ENCODE data around the gene CAPN2. TPM values are rescaled to one million over a fixed set of nuclear protein-coding genes. Genes with fewer than 3 reads are reported as not detected.

Gene CAPN2
- total RNA-seq, 1 donor from 2014 or later: 72.6 TPM

DNA sequence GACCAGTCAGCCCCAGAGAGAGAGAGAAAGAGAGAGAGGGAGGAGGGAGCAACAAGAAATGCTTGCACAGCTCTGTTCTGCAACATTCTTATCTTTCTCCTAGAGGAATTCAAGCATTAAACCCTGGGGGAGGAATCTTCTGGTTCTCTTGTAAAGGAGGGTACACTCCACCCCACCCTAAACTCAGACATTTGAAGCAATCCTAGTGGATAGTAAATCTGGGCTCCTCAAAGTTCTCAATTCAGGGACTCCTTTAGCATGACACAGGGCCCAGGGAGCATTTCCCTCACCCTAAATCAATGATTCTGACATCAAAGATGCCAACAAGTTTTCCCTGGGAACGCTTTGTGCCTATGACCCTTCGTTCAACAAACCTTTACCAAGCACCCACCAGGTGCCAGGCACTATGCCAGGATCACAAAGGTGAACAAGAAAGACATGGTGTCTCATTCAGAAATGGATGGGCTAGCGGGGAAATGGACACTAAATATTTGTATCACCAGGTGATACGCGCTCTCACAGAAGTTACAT lies 11.9 kb upstream of the CAPN2 start:
- ATAC-seq (ENCODE audit: poor library complexity) (no peak), DNase-seq (no peak)
- intact Hi-C loops (cut with DNase I): no loop called here

DNA sequence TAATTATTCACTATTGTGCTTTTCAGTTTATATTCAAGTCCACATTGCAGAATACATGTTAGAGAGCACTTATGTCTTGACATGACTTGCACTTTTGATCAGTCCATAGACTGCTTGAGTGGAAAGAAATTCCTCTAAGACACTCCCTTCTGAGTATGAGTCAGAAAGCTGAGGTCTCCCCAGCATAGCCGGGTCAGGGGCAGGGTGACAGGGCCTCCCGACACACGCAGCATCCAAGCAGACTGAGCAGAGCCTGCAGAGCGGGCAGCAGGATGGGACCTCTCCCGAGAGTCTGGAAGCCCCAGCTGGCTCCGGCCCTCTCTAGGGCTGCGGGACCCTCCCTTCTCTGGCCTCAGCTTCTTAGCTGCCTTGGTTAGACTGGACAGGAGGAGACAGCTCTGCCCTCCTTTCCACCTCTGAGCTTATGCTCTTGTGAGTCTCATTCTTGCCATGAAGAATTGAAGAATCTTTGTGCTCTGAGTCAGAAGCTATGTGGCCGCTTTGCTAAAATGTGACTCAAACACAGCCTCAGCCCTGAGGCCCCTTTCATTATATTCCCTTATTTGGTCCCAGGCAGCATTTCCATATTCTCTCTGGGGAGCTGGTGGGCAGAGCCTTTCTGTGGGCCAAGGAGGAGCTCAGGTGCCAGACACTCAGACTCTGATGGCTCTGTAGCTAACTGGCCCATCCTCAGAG lies 11.2 kb upstream of the CAPN2 start:
- intact Hi-C loops (cut with DNase I): no loop called here
- ATAC-seq (ENCODE audit: poor library complexity): no peak
- DNase-seq: no peak

DNA sequence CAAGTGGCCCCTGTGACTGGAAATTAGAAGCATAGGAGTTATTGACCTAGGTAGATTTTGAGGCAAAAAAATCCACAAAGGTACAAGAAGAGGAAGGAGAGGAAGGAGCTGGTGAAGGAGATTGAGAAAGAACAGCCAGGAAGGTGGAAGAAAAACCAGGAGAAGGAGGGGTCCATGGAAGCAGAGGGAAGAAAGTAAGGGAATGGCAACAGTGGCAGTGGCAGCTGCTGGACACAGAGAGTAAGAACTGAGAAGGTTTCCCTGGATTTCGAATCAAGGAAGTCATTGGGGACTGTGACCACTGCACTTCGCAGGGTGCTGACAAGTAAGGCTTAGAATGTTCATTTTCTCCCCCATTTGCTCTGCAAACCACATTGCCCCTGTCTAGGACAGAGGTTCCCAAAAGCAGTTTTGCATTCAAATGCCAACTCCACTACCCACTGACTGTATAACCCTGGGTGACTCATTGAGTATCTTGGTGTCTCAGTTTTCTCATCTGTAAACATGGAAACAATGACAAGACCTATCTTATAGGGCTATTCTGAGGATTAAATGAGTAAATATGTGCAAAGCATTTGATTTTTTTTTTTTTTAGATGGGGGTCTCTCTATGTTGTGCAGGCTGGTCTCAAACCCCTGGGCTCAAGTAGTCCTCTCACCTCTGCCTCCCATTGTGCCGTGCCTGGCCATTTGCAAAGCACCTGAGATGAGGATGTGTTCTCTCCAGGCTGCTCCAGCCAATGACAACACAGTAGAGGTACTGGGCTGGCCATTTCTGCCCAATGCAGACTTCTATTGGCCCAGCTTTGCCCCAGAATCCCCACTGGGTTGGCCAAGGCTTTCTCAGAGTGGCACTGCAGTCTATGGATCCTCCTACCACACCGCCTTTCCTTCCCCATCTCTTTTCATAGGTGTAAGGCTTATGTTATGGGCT lies 9.3 kb upstream of the CAPN2 start:
- intact Hi-C loops (cut with DNase I): no loop called here
- ATAC-seq (ENCODE audit: poor library complexity) (no peak), DNase-seq (no peak)

DNA sequence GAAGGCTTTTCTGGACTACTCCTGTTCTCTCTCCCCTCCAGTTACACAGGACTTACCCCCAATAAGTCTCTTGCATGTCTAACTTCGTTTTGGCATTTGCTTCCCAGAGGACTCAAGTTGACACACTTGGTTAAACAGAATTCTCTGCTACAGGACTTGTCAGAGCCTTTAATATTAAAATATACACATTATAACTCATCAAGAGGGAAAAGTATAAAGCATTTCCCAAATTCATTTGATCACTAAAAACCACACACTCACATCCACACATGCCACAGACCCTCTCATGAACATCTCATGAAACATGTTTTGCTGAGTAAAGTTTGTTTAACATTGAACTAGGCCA lies 8.7 kb upstream of the CAPN2 start:
- ATAC-seq (ENCODE audit: poor library complexity) (no peak), DNase-seq (no peak)
- intact Hi-C loops (cut with DNase I): no loop called here

DNA sequence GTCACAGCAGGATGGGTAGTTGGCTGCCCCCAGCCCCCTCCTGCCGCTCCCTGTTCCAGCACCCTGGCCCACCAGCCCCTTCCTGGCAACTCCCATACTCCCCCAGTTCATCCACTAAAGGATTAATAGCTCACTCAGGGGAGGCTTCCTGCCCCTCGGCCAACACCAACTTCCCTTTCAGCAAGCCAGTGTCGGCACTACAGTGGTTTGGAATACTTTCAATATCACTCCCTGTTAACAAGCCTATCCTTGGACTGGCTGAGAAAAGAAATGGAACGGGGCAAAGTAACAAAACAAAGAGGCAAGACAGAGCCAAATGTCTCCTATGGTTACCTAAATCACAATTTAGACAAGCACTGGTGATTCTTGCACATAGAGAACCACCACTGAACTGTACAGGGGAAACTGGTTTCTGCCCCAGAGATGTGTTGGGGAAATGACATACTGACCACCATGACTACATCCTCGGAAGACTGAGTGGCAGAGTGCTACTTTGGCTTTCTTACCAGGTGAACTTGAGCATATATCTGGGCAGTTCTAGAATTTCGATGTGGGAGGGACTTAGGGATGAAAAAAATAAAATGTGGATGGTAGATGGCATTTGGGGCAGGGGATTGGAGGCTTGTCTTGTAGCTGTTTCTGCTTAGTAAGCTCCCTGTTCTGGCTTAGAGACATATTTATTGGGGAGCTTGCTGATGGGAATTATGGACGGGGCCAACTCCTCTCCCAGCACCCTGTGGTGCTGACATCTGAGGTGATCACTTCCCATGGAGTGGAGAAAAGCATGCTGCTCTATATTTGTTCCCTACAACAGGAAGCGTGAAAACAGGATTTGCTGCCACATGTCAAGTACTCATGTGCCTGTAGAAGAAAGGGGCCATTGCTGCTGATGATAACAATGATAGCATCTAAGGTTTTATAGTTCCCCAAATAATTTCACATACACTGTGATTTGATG lies 7.1 kb upstream of the CAPN2 start:
- DNase-seq: no peak
- intact Hi-C loops (cut with DNase I): no loop called here
- ATAC-seq (ENCODE audit: poor library complexity): peak; percentile 71

DNA sequence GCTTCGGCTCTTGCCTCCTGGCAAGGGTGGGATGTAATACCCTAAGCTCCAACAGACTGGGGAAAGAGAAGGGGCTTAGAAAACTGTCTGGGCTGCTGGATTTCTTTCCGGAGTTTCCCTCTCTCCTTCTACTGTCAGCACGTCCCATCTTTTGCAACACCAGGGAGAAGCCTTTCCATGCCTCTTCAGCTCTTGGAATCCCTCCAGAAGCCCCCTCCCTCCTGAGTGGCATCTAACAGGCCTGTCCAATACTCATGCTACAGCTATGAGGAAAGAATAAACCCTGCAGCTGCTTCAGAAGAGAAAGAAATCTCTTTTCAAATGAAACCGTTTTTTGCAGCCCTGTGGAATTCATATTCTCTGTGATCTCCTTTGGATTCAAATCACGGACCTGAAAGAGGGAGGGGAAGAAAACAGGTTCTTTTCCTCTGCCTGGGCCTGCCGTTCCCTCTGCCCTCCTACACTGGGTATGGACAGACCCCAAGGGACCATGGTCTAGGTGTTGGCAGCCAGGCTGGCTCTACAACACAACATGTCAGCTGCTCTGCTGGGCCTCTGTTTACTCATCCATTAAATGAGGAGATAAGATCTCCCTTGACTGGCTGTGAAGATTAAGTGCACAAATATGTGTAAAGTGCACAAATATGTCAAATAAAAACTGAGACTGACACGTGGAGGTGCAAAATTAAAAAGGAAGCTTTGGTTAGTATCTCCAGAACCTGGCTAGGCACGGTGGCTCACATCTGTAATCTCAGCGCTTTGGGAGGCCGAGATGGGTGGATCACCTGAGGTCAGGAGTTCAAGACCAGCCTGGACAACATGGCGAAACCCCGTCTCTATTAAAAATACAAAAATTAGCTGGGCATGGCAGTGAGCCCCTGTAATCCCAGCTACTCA lies 6.0 kb upstream of the CAPN2 start:
- intact Hi-C loops (cut with DNase I): no loop called here
- no peak for DNase-seq
- no peak for ATAC-seq (ENCODE audit: poor library complexity)

DNA sequence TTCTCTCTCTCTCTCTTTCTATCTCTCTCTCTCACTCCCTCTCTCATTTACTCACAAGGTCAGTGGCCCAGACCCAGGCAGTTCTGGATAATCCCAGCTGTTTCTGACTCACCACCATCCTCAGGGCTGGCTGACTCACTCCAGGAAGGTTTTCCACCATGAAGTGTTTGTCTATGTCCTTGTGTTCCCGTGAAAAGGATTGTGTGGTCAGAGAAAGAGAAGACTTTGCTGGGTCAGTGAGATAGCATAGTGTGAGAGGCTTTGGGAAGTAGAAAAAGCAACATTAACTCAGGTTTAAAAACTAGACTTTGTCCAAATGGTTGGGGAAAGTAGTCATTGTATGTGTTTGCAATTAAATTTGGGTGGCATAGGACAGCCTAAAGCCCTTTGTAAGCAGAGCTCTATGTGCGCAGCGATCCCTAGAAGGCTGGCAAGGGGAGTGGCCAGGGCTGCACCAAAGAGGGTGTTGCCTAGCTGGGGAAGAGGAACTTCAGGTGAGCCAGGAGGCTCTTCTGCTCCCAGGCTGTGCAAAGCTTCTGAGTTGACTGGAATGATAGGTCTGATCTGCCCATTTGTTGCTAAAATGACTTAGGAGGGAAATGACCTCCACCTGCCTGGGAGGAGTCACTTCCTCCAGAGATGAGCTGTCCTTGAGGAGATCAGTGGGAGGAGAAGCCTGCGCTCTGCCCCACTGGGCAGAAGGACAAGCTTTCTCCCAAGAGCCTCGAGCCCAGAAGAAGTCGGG lies 4.9 kb upstream of the CAPN2 start:
- intact Hi-C loops (cut with DNase I): no loop called here
- peak; percentile 70 for ATAC-seq (ENCODE audit: poor library complexity)
- peak; percentile 63 for DNase-seq

DNA sequence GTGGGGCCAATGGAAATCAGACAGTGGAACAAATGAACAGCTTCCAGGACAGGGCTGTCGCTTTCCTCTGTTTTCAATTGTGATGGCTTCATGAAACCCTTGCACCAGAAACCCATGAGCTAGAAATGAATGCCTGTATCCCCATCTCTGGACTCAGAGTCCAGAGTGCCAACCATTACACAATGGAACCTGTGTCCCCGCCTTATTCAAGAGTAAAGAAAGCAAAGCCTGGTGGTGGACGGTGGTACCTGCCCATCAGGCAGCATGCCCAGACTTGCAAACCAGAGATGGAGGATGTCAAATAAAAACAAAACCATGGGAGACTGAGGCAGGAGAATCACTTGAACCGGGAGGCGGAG lies 4.4 kb upstream of the CAPN2 start:
- DNase-seq (no peak), ATAC-seq (ENCODE audit: poor library complexity) (no peak)
- intact Hi-C loops (cut with DNase I): no loop called here

DNA sequence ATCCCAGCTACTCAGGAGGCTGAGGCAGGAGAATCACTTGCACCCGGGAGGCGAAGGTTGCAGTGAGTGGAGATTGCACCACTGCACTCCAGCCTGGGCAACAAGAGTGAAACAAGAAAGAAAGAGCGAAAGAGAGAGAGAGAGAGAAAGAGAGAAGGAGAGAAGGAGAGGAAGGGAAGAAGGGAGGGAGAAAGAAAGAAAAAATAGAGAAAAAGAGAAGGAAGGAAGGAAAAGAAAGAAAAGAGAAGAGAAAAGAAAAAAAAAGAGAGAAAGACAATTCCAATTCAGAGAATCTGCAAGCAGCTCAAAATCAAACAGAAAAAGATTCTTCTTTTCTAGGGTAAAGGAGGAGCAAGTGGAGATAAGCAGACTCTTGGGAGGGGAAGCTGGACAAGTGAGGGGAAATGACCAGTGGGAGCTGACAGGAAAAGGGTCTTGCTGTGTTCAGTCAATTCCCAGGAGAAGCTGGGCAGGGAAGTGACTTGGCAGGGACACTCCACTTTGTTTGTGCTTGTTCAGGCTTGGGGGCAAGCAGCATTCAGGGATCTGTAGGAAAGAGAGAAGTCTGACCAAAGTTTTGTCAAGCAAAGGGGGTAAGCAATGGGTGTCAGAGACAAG lies 3.6 kb upstream of the CAPN2 start:
- DNase-seq (no peak), ATAC-seq (ENCODE audit: poor library complexity) (no peak)
- intact Hi-C loops (cut with DNase I): no loop called here

DNA sequence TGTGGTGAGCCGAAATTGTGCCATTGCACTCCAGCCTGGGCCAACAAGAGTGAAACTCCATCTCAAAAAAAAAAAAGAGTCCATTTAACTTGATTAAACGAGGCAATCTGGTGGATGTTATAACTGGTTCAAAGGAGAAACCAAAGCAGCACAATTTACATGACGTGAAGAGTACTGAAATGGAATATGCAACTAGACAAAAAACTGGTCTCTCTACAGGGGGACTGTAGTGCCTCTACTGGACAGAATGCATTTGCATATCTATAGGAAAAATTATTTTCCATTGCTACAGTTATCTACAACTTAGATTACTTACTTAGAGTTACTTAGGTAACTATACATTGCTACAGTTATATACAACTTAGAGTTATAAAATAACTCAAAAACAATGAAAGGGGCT lies 2.7 kb upstream of the CAPN2 start:
- DNase-seq (no peak), ATAC-seq (ENCODE audit: poor library complexity) (no peak)
- intact Hi-C loops (cut with DNase I): no loop called here

DNA sequence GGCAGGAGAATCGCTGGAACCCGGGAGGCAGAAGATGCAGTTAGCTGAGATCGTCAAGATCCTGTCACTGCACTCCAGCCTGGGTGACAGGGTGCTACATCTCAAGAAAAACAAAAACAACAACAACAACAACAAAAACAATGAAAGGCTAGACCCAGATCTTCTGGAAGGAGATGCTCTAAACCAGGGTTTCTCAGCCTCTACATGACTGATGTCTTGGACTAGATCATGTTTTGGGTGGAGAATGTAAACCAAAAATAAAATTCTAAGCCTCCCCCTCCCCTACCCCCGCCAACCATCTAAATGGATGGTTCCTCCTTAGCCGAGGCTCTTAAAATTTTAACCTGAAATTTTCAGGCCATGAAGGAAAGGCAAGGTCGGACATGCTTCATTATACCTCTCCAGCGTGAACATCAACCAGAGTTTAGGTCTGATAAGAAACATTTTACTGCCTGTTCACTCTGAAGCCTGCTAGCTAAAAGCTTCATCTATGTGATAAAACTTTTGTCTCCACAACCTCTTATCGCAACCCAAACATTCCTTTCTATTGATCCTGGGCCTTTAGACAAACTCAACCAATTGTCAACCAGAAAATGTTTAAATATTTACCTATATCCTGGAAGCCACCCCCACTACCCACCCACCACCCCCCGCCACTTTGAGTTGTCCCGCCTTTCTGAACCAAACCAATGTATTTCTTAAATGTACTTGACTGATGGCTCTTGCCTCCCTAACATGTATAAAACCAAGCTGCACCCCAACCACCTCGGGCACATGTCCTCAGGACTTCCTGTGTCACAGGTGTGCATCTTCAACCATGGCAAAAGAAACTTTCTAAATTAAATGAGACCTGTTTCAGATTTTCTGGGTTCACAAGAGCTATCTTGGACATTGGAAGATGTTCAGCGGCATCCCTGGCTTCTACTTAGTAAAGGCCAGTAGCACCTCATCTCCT lies 1.9 kb upstream of the CAPN2 start:
- ATAC-seq (ENCODE audit: poor library complexity) (no peak), DNase-seq (no peak)
- intact Hi-C loops (cut with DNase I): loop anchor here (5.0 kb wide), 1 partner anchor 37 kb away; no protein-coding TSS in a partner anchor

DNA sequence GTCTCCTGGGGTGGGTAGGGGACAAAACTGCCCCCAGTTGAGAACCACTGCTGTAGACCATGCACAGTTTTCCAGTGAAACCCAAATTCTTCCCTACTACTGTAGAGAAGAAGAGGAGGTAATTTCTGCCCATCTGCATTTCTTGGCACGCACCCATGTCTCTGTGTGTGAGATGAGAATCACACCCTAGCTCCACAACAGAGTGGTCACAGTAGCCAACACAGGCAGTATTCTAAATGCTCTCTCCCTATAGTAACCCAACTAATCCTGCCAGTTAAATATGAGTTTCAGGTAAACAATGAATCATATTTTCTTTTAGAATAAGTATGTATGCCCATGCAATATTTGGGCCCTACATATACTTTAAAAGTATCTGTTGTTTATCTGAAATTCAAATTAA lies 1.2 kb upstream of the CAPN2 start:
- no peak for DNase-seq
- intact Hi-C loops (cut with DNase I): loop anchor here (5.0 kb wide), 1 partner anchor 36 kb away; no protein-coding TSS in a partner anchor
- ATAC-seq (ENCODE audit: poor library complexity): no peak

DNA sequence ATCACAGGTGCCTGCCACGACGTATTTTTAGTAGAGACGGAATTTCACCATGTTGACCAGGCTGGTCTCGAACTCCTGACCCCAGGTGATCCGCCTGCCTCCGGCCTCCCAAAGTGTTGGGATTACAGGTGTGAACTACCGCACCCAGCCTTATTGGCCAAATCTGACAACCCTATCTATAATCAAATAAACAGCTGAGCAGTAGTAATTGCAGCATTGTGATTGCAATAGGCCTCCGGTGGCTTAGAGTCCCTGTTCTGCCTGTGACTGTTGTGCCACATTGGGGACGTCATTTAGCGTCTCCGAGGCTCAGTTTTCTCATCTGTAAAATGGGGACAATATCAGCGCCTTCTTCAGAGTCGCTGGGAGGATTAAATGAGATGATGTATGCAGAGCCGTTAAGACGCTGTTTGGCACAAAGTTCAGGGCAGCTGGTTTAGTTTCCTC lies 569 bp upstream of the CAPN2 start:
- intact Hi-C loops (cut with DNase I): loop anchor here (5.0 kb wide), 1 partner anchor 36 kb away; no protein-coding TSS in a partner anchor
- DNase-seq: no peak
- no peak for ATAC-seq (ENCODE audit: poor library complexity)

DNA sequence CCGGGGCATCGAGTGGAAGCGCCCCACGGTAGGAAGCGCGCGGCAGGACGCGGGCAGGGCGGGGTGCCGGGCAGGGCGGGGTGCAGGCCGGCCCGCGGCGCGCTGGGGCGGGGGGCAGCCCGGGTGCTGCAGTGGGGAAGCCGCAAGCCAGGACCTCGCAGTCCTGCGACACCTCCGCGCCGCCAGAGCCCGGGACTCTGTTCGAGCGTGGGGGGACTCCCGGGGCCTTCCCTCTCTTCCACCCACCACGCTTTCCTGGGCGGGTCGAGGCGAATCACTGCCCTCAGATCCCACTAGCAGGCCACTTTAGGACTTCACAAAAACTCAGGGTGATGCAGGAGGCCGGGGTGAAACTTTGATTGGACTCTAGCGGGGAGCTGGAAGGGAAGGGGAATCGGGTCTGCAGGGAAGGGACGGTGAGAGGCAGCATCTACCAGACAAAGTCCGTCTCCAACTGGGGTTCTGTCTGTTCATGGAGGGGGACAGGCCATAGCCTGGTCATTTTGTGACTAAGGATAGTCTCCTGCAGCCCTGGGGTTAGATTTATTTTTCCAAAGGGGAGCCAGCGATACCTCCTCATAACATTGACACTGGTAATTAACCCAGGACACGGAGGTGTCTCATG lies 623 bp downstream of the CAPN2 start:
- ATAC-seq (ENCODE audit: poor library complexity) (peak; percentile 66), DNase-seq (peak; percentile 56)
- intact Hi-C loops (cut with DNase I): loop anchor here (5.0 kb wide), 1 partner anchor 34 kb away; no protein-coding TSS in a partner anchor
